HepG2 (cell line): Measurements from ENCODE around the gene RPA1.

ENCODE experiments used
- ETS1 ChIP-seq: sonication (generic); formaldehyde crosslinking; IDR thresholded peaks from 2 replicates; pipeline ENCODE4 v1.4.0; 2020; ENCODE audit warnings: missing genetic modification reagents
- YY1 ChIP-seq: IDR thresholded peaks from 2 replicates; pipeline ENCODE4 v1.6.1; 2011; ENCODE audit warnings: low read length, low read depth, moderate library complexity, mild to moderate bottlenecking; ENCODE audit not compliant: insufficient read depth, insufficient replicate concordance
- ZKSCAN1 ChIP-seq: fragments of 150-350 bp; IDR thresholded peaks from 2 replicates; pipeline ENCODE4 v1.6.1; 2014; ENCODE audit warnings: low read length
- ZNF282 ChIP-seq: fragments of 450-650 bp; IDR thresholded peaks from 2 replicates; pipeline ENCODE4 v1.6.1; 2018; ENCODE audit not compliant: partially characterized antibody
- ZNF503 ChIP-seq: sonication (generic); formaldehyde crosslinking; IDR thresholded peaks from 2 replicates; pipeline ENCODE4 v1.4.0; 2020; ENCODE audit warnings: missing genetic modification reagents
- ZNF644 ChIP-seq: IDR thresholded peaks from 2 replicates; pipeline ENCODE4 v1.6.1; 2016; ENCODE audit warnings: low read depth

GRCh38 chr17:1829592-1830257 is at the start of gene RPA1, which contains the start of gene SMYD4:
- TF ChIP-seq ZNF503 (CRISPR knock-in tag) (no peak), ETS1 (CRISPR knock-in tag) (no peak), ZNF644 (no peak), YY1 (peak; percentile 60), ZNF282 (no peak), ZKSCAN1 (no peak)
